HG02571 (cell line): ENCODE results near the gene TSC22D2.

Source experiments
- ATAC-seq: cut with Tn5 transposase; IDR thresholded peaks from one replicate; pipeline ENCODE4 v1.9.1; 2021; ENCODE audit warnings: mild to moderate bottlenecking, moderate library complexity; ENCODE audit not compliant: unreplicated experiment

The TSC22D2 gene

DNA sequence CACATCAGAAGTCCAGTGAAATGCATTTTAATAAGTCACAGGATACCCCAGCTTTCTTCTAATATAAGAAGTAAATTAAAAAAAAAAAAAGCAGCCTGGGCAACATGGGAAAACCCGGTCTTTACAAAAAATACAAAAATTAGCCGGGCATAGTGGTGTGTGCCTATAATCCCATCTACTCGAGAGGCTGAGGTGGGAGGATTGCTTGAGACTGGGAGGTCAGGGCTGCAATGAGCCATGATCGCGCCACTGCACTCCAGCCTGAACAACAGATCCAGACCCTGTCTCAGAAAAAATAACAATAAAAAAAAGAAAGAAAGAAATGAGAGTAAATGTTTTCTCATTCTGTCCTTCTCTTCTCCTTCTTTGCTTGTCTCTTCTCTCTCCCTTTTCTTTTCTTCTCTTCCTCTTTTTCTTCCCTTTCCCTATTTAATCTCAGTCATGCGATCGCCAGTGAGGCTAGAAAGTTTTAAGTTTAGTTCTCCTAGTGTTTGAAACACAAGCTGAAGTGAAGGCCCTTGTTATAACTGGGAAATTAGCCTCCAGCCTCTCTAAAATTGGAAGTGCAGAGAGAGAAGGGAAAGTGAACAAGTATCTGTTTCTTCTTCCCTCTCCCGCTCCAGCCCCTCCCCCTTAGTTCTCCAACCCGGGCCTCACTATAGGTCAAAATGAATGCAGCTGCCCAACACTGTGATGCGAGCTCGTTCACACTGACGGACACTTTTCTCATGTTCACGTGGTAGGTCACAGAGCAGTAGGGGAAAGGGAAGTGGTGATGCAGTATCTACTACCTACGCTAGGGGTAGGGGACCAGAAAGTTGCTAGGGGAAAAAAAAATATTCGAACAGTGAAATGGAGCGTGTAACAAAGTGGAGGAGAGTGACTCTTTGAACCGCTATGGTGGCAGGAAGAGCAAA lies 23.5 kb upstream of the TSC22D2 start:
- ATAC-seq: peak; percentile 99

DNA sequence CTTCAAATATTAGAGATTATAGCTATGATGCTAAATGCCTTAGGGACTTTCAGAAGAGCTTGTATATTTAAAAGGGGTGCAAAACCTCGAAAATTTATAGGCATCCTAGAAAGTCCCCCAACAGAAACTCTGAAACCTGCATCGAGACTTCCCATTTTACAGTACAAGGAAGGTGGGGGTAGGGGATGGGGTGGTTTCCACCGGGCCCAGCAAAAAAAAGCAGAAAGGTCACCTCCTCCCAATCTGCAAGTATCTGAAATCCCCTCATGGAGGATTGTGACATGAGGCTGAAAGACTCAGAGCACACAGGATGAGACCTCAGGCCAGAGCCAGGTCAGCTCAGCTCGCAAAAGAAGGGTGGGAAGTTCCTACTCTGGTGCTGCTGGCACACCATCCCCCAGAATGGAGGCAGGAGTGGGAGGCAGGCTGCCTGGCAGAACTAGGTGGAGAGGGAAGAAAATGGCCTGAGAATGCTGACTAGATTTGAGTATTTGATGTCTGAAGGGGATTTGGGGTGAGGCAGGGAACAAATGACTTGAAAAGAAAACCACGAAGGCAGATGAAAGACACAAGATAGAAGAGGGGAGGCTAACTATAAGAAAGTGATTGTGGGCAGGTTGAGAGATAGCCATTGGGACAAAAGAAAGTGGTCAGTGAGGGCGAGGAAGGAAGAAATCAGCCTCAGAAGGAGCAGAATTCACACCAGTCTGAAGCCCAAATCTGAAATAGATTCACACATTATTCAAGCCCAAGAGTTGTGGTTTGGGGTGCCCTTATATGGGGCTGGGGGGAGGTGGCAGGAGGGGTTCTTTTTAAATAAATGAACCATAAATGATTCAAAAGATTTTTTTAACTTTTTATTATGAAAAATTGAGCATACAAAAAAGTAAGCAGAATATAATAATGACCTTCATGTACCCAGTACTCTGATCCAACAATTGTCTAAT lies 22.5 kb upstream of the TSC22D2 start:
- ATAC-seq: peak; percentile 30

DNA sequence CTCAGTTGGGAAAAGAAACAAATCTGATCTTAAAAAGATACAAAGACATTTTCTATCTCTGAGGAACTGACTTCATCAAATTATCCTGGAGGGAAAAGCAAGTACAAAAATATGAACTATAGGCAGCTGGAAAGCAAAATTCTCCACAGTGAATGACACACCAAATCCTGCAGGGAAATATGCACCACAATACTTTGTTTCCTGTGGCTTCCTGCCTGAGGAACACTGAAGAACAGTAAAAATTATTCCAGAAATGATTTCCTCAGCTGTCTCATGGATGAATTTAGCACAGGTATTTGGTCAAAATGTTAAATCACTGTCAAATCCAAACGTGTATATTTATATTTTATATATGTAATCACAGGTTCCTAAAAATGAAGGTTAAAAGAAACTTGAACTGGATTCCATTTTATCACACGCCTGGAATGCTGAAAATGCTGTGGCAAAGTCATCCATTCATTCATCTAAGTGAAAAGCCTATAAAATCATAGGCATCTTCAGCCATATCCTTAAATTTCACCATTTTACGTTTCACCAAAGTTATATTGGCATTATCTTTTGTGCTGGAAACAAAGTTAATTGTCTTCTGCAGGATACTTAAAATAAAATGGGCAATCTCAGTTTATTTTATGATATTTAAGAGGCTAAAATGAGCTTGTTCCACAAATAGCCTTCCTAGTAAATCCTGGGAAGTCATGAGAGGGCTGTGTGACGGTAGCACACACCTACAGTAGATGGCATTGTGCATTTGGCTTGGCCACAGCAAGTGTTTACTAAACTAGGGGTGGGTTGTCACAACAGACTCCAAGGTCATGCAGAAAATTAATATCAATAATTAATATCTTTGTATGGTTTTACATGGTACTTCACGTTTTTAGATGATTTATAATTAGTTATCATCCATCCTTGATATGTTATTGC lies 19.3 kb upstream of the TSC22D2 start:
- ATAC-seq: no peak

DNA sequence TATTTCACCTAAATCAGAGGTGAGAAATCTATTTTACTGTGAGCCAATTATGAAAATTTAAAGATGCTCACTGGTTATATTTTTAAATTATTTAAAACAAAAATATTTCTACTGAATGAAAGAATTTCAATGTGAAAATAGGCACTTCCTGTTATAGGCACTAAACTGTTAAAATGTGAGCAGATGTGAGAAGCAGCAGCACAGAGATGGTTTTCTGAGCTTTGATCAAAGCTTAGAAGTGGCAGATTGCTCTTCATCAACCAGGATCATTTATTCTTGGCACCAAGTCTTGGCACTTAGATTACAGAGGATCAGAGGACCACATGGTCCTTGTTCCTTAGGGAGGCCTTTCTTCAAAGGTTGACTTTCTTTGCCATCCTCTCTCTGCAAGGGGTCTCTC lies 18.0 kb upstream of the TSC22D2 start:
- no peak for ATAC-seq

DNA sequence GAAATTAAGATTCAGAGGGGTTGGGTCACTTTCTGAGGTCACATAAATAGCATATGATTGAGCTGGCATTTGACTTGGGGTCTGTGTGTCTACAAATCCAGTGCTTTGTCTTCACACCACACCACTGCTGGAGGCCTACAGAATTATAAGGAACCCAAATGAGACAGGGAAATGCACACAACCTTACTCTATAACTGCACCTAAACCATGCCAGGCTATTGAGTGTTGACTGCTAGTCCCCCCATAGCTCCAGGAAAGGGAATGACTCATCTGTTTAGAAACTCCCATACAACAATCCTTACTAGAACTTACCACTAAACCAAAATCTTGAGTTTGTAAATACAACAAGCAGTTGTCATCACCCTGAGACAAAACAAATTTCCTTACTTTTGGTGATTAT lies 16.9 kb upstream of the TSC22D2 start:
- no peak for ATAC-seq

DNA sequence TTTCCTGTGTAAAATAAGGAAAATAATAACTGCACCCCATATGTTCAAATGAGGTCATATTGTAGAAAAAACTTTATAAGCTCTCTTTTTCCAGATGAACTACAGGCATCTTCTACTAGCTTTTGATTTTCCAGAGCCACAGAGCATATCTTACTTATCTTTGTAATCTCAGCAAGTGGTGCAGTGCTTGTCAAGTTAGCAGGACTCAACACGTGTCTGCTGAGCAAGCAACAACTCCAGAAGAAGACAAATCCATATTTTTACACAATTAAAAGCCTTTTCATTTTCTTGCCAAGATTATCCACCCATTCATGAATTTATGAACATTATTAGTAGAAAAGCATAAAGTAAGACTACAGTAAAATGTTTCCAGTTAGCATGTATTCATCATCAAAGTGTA lies 14.4 kb upstream of the TSC22D2 start:
- ATAC-seq: no peak

DNA sequence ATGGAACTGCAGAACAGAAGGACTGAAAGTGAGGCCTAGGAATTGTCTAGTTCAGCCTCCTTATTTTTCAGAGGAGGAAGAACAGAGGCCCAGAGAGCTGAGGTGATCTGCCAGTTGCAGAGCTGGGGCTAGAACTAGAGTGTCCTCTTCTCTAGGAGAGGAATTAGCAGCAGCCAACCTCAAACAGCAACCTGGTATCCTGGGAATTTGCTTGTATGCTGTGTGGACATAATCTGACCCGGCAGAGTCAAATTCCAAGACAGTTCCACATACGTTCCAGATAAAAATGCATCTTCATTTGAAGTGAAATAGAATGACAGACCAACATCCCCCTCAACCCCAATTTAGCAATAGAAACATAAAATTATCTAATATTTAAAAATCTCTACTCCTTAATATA lies 13.5 kb upstream of the TSC22D2 start:
- ATAC-seq: no peak

DNA sequence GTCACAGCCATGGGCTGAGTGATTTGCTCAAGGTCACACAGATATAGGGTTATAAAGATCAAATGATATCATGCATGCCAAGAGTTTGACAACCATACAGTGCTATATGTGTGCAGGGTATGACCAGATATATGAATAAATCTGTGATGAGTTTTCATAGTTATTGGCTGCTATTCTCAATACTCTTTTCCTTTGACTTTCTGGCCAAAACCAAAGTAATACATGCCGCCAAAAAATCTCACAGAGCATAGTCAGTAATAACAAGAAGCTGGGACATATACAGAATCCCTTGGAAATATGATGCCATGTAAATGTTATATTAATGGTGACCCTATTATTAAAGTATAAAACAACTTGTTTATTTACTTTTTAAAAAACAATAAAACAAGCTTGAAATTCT lies 11.6 kb upstream of the TSC22D2 start:
- ATAC-seq: no peak

DNA sequence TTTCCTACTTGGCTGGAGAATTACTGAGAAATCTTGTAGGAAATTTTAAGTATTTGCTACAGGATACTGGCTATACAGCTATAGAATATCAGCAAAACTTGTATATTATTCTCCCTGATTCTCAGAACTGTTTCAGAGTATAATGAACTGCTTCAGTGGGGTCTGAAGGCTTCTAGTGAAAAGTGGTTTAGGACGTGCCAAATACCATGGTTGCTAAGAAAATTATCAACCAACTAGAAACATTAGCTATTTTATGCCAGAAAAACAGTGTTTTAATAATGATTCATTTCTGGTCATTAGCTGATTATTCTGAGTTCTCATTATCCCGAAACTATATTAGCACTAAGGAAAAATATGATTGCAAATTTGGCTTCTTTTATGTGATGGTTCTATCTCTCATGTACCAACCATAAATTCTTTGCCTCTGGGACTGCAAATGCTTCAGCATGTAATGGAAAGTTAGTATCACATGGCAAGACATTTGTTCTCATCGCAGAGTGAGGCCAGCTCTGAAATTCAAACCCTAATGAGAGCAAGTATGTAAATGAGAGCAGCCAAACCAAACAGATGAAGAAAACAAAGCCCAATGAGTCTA lies 11.0 kb upstream of the TSC22D2 start:
- no peak for ATAC-seq

DNA sequence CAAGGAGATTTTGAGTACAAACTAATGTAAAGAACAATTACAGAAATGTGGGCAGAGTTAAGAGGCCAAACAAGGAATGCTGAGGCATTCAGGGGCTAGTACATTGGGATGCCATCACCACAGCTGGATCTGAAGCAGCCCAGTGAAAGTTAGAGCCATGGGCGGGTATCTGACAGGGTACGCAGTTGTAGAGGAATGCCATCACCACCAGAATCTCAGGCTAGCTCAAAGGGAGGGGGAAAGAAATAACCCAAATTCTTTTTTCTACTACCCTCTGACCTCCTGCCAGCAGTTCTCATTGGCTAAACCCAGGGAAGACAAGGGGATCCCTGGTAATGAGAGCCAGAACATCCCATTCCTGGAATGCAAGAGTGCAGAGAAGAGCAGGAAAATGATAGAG lies 9.0 kb upstream of the TSC22D2 start:
- ATAC-seq: no peak

DNA sequence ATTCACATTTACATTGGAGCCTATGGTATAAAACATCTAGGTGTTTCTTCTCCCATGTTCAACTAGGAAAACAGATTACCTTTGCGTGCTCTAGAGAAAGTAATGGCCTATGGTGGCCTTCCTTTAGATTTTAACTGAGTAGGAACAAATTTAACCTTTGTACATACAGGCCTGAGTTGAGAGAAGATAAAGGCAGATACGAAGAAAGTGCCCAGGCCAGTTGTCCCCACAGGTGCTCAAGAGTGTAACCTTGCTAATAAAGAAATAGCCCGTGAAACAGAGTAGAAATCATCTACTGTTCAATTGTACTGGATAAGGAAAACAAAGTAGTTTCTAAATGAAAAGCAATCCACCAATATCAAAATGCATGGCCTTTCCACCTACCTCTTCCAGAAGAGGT lies 6.8 kb upstream of the TSC22D2 start:
- no peak for ATAC-seq

DNA sequence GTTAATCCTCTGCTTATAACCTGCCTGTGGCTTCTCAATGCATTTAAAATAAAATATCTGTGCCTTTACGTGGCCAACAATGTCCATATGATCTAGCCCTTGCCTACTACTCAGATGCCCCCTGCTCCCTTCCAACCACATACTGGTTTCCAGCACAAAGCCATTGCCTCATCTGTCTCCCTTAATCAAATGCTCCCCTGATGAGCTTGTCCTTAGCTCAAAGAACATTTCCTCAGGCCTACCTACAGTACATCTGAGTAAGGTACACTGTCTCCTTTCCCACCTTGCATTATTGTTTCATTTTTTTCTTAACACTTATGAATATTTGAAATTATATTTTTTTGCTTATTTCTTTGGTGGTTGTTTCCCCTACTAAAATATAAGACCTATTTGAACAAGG lies 5.9 kb upstream of the TSC22D2 start:
- no peak for ATAC-seq

DNA sequence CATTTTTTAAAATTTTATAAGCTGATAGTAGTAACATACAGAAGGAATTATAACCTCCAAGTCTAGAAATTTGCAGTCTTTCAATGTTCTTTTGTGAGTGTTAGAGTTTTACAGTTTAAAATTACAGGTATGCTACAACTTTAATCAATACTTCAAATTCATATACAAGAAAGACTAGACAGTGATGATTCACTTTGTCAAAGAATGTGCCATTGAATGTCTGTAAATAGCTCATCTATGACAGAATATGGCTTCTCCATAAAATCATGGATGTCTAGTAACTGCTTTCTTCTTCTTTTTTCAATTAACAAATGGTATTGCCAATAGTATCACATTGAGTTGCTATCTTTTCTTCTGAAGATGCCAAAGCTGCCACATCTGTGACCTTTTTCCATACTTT lies 4.1 kb upstream of the TSC22D2 start:
- no peak for ATAC-seq

DNA sequence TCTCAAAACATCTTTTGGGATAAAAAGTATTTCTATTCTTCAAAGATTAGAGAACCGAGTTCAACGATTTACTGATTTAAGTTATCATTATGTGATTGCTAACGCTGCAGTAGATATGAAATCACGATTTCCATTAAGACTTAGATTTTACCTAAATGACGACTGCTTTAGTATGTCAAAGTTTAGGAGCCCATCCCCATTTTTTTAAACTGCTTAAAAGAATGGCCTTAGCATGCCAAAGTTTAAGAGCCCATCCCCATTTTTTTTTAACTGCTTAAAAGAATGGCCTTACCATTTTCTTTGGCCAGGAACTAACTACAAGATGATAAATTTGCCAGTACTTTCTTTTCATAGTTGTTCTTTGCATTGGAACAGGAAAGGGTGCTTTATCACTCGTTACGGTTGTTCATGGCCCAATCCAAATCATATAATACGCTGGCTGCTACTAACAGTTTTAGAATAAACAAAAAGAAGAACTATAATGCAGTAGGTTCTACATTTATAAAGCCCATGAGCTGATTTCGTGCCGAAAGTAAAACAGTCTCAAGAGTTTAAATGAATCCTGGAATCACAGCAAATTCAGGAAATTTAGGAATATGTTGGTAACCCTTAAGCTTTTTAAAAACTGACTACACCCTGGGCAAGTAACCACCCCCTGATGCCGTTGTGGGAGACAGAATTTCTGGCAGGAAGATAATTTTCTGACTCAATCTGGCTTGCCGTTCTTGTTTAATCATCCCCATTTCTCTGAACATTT lies 869 bp upstream of the TSC22D2 start:
- no peak for ATAC-seq

DNA sequence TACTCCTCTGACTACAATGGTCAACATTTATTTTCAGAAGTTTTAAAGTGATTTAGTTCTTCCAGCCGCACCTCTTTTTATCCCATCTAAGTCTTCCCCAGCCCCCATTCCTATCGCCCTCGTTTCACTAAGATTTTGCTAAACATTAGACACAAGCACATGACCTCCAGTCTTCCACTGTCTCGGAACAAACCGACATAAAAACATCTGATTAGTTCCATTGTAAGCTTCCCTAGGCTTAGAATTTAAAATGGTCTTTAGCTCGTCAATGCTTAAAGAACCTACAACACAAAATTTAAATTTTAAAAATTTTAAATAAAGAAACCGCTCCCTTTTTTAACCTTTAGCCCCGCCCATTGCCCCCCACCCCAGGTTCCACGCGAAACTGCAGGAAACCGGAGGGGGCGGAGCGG lies 284 bp upstream of the TSC22D2 start:
- ATAC-seq: peak; percentile 5

DNA sequence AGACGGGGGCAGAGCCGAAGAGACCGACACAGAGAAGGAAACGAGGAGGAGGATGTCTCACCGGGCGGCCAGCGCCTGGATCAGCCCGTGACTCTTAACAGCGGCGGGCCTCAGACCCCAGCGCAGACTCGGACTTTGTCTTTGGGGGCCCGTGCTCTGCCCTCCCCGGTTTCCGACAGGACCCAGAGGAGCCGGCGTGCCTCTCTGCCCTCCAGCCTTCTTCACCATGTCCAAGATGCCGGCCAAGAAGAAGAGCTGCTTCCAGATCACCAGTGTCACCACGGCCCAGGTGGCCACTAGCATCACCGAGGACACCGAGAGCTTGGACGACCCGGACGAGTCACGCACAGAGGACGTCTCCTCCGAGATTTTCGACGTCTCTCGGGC lies 1.0 kb downstream of the TSC22D2 start:
- ATAC-seq: no peak

DNA sequence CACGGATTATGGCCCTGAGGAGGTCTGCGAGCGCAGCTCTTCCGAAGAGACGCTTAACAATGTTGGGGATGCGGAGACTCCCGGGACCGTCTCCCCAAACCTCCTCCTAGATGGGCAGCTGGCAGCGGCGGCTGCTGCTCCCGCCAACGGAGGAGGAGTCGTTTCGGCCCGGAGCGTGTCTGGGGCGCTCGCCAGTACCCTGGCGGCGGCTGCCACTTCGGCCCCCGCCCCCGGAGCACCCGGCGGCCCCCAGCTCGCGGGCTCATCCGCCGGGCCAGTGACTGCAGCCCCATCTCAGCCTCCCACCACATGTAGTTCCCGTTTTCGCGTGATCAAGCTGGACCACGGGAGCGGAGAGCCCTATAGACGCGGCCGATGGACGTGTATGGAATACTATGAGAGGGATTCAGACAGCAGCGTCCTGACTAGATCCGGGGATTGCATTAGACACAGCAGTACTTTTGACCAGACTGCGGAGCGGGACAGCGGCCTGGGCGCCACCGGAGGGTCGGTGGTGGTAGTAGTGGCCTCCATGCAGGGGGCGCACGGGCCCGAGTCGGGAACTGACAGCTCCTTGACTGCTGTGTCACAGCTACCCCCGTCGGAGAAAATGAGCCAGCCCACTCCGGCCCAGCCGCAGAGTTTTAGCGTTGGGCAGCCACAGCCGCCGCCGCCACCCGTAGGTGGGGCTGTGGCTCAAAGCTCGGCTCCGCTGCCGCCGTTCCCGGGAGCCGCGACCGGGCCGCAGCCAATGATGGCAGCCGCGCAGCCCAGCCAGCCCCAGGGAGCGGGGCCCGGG lies 1.6 kb downstream of the TSC22D2 start:
- ATAC-seq: peak; percentile 33

DNA sequence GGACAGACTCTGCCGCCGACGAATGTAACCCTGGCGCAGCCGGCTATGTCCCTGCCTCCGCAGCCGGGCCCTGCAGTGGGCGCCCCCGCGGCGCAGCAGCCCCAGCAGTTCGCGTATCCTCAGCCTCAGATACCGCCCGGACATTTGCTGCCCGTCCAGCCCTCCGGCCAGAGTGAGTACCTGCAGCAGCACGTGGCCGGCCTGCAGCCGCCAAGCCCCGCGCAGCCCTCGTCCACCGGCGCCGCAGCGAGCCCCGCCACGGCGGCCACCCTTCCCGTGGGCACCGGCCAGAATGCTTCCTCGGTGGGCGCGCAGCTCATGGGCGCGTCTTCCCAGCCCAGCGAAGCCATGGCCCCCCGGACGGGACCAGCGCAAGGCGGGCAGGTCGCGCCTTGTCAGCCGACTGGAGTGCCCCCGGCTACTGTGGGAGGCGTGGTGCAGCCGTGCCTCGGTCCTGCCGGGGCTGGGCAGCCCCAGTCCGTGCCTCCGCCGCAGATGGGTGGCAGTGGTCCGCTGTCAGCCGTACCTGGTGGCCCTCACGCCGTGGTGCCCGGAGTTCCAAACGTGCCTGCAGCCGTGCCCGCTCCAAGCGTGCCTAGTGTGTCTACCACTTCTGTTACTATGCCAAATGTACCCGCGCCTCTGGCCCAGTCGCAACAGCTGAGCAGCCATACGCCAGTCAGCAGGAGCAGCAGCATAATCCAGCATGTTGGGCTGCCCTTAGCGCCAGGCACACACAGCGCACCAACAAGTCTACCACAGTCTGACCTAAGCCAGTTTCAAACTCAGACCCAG lies 2.4 kb downstream of the TSC22D2 start:
- no peak for ATAC-seq
